Peyer's patch (tissue), 4 donors: ENCODE measurements around the gene KATNAL1. TPM values are rescaled to one million over a fixed set of nuclear protein-coding genes. Genes with fewer than 3 reads are reported as not detected.
A peak's percentile ranks its signal among the peaks of the same experiment; 100 is the strongest.

ENCODE experiments used
- DNase-seq, 3 donors: peaks; one replicate each; pipeline ENCODE4 v3.0.0-alpha.2; 2017 to 2019
- H3K27ac ChIP-seq, 4 donors: fragments of 200-600 bp; sonication (generic); one replicate each; pipeline ENCODE4 v1.5.1; 2016 to 2019
- H3K27me3 ChIP-seq, 2 donors: fragments of 200-600 bp; sonication (generic); one replicate each; pipeline ENCODE4 v1.5.1; 2019
- H3K36me3 ChIP-seq, 3 donors: fragments of 200-600 bp; sonication (generic); one replicate each; pipeline ENCODE4 v1.5.1; 2016 to 2019
- H3K4me1 ChIP-seq, 4 donors: fragments of 200-600 bp; sonication (generic); one replicate each; pipeline ENCODE4 v1.5.1; 2016 to 2019
- H3K4me3 ChIP-seq, 4 donors: fragments of 200-600 bp; sonication (generic); 1 replicate in 3 of 4; 2 replicates in 1 of 4; pipeline ENCODE4 v1.5.1; 2016 to 2019; ENCODE audit warnings: mild to moderate bottlenecking in 1 of 4
- H3K9me3 ChIP-seq, 4 donors: fragments of 200-600 bp; sonication (generic); one replicate each; pipeline ENCODE4 v1.5.1; 2016 to 2019; ENCODE audit warnings: mild to moderate bottlenecking in 1 of 4
- CTCF ChIP-seq, 6 experiments: fragments of 450-650 bp in 4 of 6; fragments of 200-600 bp in 2 of 6; sonication (generic) in 1 of 6; IDR thresholded peaks; one replicate each; pipeline ENCODE4 v1.5.1; 2017 to 2019; ENCODE audit warnings: antibody characterized with exemption in 6 of 6, mild to moderate bottlenecking in 3 of 6, moderate library complexity in 1 of 6
- POLR2A ChIP-seq, 2 donors: fragments of 450-650 bp; IDR thresholded peaks; one replicate each; pipeline ENCODE4 v1.5.1; 2017; ENCODE audit warnings: antibody characterized with exemption in 2 of 2, mild to moderate bottlenecking in 2 of 2, moderate library complexity in 2 of 2
- total RNA-seq, 4 donors: library from RNA; depleted of rRNA; stranded (reverse); fragments of >200 nt; gene quantifications; one replicate each; pipeline ENCODE4 v1.1.0, GENCODE V29; 2016

Gene KATNAL1
- total RNA-seq, 4 donors from 2014 or later = 2.7 to 25.6 (median 13.0) TPM

GRCh38 chr13:30319130-30319529 is 11.8 kb upstream of the KATNAL1 start:
- Histone ChIP-seq H3K36me3 (no peaks in the 10 kb centered on the region), H3K27me3 (no peaks in the 10 kb centered on the region), H3K9me3 (no peaks in the 10 kb centered on the region), H3K27ac (no peak overlapping the region), H3K4me3 (no peak overlapping the region), H3K4me1 (no peaks in the 10 kb centered on the region)
- TF ChIP-seq CTCF (IDR thresholded peaks at IDR 0.05) (no peak), POLR2A (IDR thresholded peaks at IDR 0.05) (no peak)
- no peak for DNase-seq

GRCh38 chr13:30318026-30318425 is 10.7 kb upstream of the KATNAL1 start:
- DNase-seq = no peak
- Histone ChIP-seq H3K9me3 (no peaks in the 10 kb centered on the region), H3K4me1 (no peaks in the 10 kb centered on the region), H3K27me3 (no peaks in the 10 kb centered on the region), H3K36me3 (no peaks in the 10 kb centered on the region), H3K4me3 (no peak overlapping the region), H3K27ac (no peak overlapping the region)
- TF ChIP-seq POLR2A (IDR thresholded peaks at IDR 0.05) (no peak), CTCF (IDR thresholded peaks at IDR 0.05) (no peak)

- H3K4me1 ChIP-seq = no peaks in the 10 kb centered on the region
Measured at GRCh38 chr13:30314562-30314961, 7.2 kb upstream of the KATNAL1 start.

GRCh38 chr13:30314069-30314468 is 6.7 kb upstream of the KATNAL1 start:
- Histone ChIP-seq H3K36me3 (no peaks in the 10 kb centered on the region), H3K4me1 (no peaks in the 10 kb centered on the region), H3K27ac (no peak overlapping the region), H3K4me3 (no peak overlapping the region), H3K27me3 (no peaks in the 10 kb centered on the region), H3K9me3 (no peaks in the 10 kb centered on the region)
- TF ChIP-seq CTCF (IDR thresholded peaks at IDR 0.05) = no peak
- no peak for TF ChIP-seq POLR2A (IDR thresholded peaks at IDR 0.05)
- DNase-seq = no peak

More at GRCh38 chr13:30314562-30314961, 7.2 kb upstream of the KATNAL1 start:
- no peaks in the 10 kb centered on the region for H3K36me3 ChIP-seq
- H3K27me3 ChIP-seq = no peaks in the 10 kb centered on the region
- no peaks in the 10 kb centered on the region for H3K9me3 ChIP-seq
- TF ChIP-seq POLR2A (IDR thresholded peaks at IDR 0.05) = no peak
- TF ChIP-seq CTCF (IDR thresholded peaks at IDR 0.05) = no peak
- H3K27ac ChIP-seq = no peak overlapping the region
- DNase-seq = no peak
- no peak overlapping the region for H3K4me3 ChIP-seq

GRCh38 chr13:30313311-30313710 is 6.0 kb upstream of the KATNAL1 start:
- Histone ChIP-seq H3K36me3 (no peaks in the 10 kb centered on the region), H3K27me3 (no peaks in the 10 kb centered on the region), H3K27ac (no peak overlapping the region), H3K4me3 (no peak overlapping the region), H3K4me1 (no peaks in the 10 kb centered on the region), H3K9me3 (no peaks in the 10 kb centered on the region)
- TF ChIP-seq CTCF (IDR thresholded peaks at IDR 0.05) = no peak
- no peak for TF ChIP-seq POLR2A (IDR thresholded peaks at IDR 0.05)
- peak in 1 of 3 donors; percentile 31 for DNase-seq

- H3K9me3 ChIP-seq = no peaks in the 10 kb centered on the region
- no peak overlapping the region for H3K27ac ChIP-seq
- no peak overlapping the region for H3K4me3 ChIP-seq
- DNase-seq = no peak
- peaks cover 0 to under 1% (median under 1%) of the 10 kb centered on the region in 4 donors for H3K4me1 ChIP-seq
- no peaks in the 10 kb centered on the region for H3K36me3 ChIP-seq
- H3K27me3 ChIP-seq = no peaks in the 10 kb centered on the region
- TF ChIP-seq CTCF (IDR thresholded peaks at IDR 0.05) (no peak), POLR2A (IDR thresholded peaks at IDR 0.05) (no peak)
Measured at GRCh38 chr13:30312904-30313303, 5.6 kb upstream of the KATNAL1 start.
